ENCODE measurements around the gene JARID2. TPM values are rescaled to one million over a fixed set of nuclear protein-coding genes. Genes with fewer than 3 reads are reported as not detected.

JARID2 gene
- total and polyA plus RNA-seq, 2 of the 13 experiments (the other 11 are each of a cell fraction or from before 2014, with no cell fraction given) = 7.5 to 10.3 TPM

- TF ChIP-seq PCBP2 (optimal IDR thresholded peaks at IDR 0.05; ENCODE audit: low read depth, low read length, poor library complexity, severe bottlenecking) = no peak
- peak; percentile 89 for TF ChIP-seq ZBTB26 (CRISPR knock-in tag; IDR thresholded peaks at IDR 0.05; ENCODE audit: borderline replicate concordance)
- no peak for TF ChIP-seq FOXP1 (IDR thresholded peaks at IDR 0.05)
- peak; percentile 87 for TF ChIP-seq FOXP1 (CRISPR knock-in tag; IDR thresholded peaks at IDR 0.05)
- TF ChIP-seq NR2F6 (IDR thresholded peaks at IDR 0.05) = no peak
- peak; percentile 20; the same call in 1 of the 2 replicates for TF ChIP-seq NR2F6 (CRISPR knock-in tag; IDR thresholded peaks at IDR 0.05)
- peak; percentile 47; the same call in 1 of the 2 replicates for TF ChIP-seq ZNF143 (CRISPR knock-in tag; IDR thresholded peaks at IDR 0.05)
- no peak for TF ChIP-seq NAIF1 (CRISPR knock-in tag; IDR thresholded peaks at IDR 0.05; ENCODE audit: borderline replicate concordance)
- TF ChIP-seq SOX6 (IDR thresholded peaks at IDR 0.05) = no peak
- TF ChIP-seq SOX6 (CRISPR knock-in tag; IDR thresholded peaks at IDR 0.05) = peak; percentile 42
- no peak for TF ChIP-seq AGO2 (optimal IDR thresholded peaks at IDR 0.05; ENCODE audit: low read depth, low read length)
- TF ChIP-seq TEF (CRISPR knock-in tag; IDR thresholded peaks at IDR 0.05) = peak; percentile 75; the same call in 1 of the 2 replicates
- TF ChIP-seq ZC3H13 (CRISPR knock-in tag; IDR thresholded peaks at IDR 0.05) = no peak
- TF ChIP-seq CC2D1A (CRISPR knock-in tag; IDR thresholded peaks at IDR 0.05) = no peak
- peak; percentile 62 for TF ChIP-seq ARID5B (CRISPR knock-in tag; IDR thresholded peaks at IDR 0.05)
- peak; percentile 53 for TF ChIP-seq THAP11 (CRISPR knock-in tag; IDR thresholded peaks at IDR 0.05)
- TF ChIP-seq GZF1 (CRISPR knock-in tag; IDR thresholded peaks at IDR 0.05) = no peak
- no peak for TF ChIP-seq ZMAT5 (CRISPR knock-in tag; IDR thresholded peaks at IDR 0.05; ENCODE audit: borderline replicate concordance, low read depth)
- 0 out of 2 replicates have a peak, but pooled peaks have one; percentile 16 for TF ChIP-seq ISL2 (CRISPR knock-in tag; IDR thresholded peaks at IDR 0.05)
- peak; percentile 52 for TF ChIP-seq DPF2 (CRISPR knock-in tag; IDR thresholded peaks at IDR 0.05; ENCODE audit: borderline replicate concordance, low read depth)
- no peak for TF ChIP-seq ZNF782 (CRISPR knock-in tag; IDR thresholded peaks at IDR 0.05; ENCODE audit: borderline replicate concordance)
- TF ChIP-seq MTF1 (CRISPR knock-in tag; IDR thresholded peaks at IDR 0.05) = no peak
- TF ChIP-seq SMAD1 (CRISPR knock-in tag; IDR thresholded peaks at IDR 0.05; ENCODE audit: borderline replicate concordance, low read depth) = no peak
- no peak for TF ChIP-seq ARHGAP35 (CRISPR knock-in tag; IDR thresholded peaks at IDR 0.05; ENCODE audit: borderline replicate concordance)
- TF ChIP-seq ZSCAN25 (CRISPR knock-in tag; IDR thresholded peaks at IDR 0.05) = no peak
- TF ChIP-seq RCOR2 (CRISPR knock-in tag; IDR thresholded peaks at IDR 0.05) = peak; percentile 57; the same call in 1 of the 2 replicates
Measured at GRCh38 chr6:15430931-15431405, 185.1 kb downstream of the JARID2 start (continued).

Measured in HepG2 (cell line).